Tibial nerve (tissue), 4 donors: ENCODE results near the gene GALNT13. TPM values are rescaled to one million over a fixed set of nuclear protein-coding genes. Genes with fewer than 3 reads are reported as not detected.

ENCODE experiments used
- DNase-seq, 2 donors: peaks; one replicate each; pipeline ENCODE4 v3.0.0-alpha.2; 2019; ENCODE audit warnings: low spot score in 2 of 2
- H3K27ac ChIP-seq, 4 donors: fragments of 200-600 bp; sonication (generic) in 3 of 4; one replicate each; pipeline ENCODE4 v1.5.1; 2017 to 2019; ENCODE audit warnings: mild to moderate bottlenecking in 1 of 4
- H3K27me3 ChIP-seq, 2 donors: fragments of 200-600 bp; sonication (generic) in 1 of 2; one replicate each; pipeline versions ENCODE4 v1.5.1 to v1.6.0; 2017 to 2019
- H3K36me3 ChIP-seq, 3 donors: fragments of 200-600 bp; sonication (generic); one replicate each; pipeline ENCODE4 v1.5.1; 2018 to 2019
- H3K4me1 ChIP-seq, 4 donors: fragments of 200-600 bp; sonication (generic) in 3 of 4; one replicate each; pipeline ENCODE4 v1.5.1; 2017 to 2019
- H3K4me3 ChIP-seq, 4 donors: fragments of 200-600 bp; sonication (generic) in 3 of 4; one replicate each; pipeline ENCODE4 v1.5.1; 2017 to 2019; ENCODE audit warnings: mild to moderate bottlenecking in 1 of 4, moderate library complexity in 1 of 4
- H3K9me3 ChIP-seq, 4 donors: fragments of 200-600 bp; sonication (generic) in 3 of 4; one replicate each; pipeline ENCODE4 v1.5.1; 2017 to 2019
- EP300 ChIP-seq, 2 donors: sonication (generic); formaldehyde crosslinking; IDR thresholded peaks; one replicate each; pipeline ENCODE4 v1.6.1; 2017; ENCODE audit warnings: antibody characterized with exemption in 2 of 2, mild to moderate bottlenecking in 1 of 2
- POLR2A ChIP-seq, 2 donors: fragments of 450-650 bp; IDR thresholded peaks; one replicate each; pipeline ENCODE4 v1.6.1; 2017; ENCODE audit warnings: antibody characterized with exemption in 2 of 2, mild to moderate bottlenecking in 2 of 2, moderate library complexity in 2 of 2
- whole genome bisulfite sequencing, 2 donors: methylation state at CpG; one replicate each; pipeline ENCODE4 v1.1.5; 2018; 5-methylcytosine and 5-hydroxymethylcytosine counted together
- total RNA-seq, 4 donors: library from RNA; depleted of rRNA; stranded (reverse); fragments of >200 nt; gene quantifications; one replicate each; pipeline ENCODE4 v1.1.0, GENCODE V29; 2016
- TF ChIP-seq, protein P1 (sequence below), 5 experiments: fragments of 200-600 bp in 3 of 5; fragments of 450-650 bp in 2 of 5; sonication (generic) in 3 of 5; IDR thresholded peaks; one replicate each; pipeline ENCODE4 v1.5.1; 2016 to 2019; ENCODE audit warnings: antibody characterized with exemption in 5 of 5, mild to moderate bottlenecking in 3 of 5, moderate library complexity in 2 of 5

Gene GALNT13
- total RNA-seq, 4 donors from 2014 or later, result under 0.01 to 3.1 (median 1.3) TPM; not detected in 1

DNA sequence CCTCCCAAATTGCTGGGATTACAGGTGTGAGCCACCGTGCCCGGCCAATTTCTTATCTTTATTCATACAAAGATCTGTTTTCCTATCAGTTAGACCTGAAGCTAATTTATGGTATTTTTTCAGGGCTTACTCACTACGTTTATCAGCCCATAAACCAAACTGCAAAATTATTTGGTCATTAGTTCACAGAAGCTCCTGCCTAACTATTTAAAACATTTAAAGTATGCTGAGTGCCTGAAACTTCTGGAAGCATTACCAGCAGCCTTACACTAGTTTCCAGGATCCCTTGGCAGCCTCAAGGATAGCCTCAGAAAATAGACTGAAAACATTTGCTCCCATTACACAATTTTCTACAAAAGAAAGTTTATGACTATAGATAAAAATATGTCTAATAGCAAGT, 68.8 kb downstream of the GALNT13 start:
- no peak overlapping the region for H3K4me3 ChIP-seq
- H3K4me1 ChIP-seq, result no peaks in the 10 kb centered on the region
- no peak for TF ChIP-seq POLR2A (IDR thresholded peaks at IDR 0.05)
- TF ChIP-seq EP300 (IDR thresholded peaks at IDR 0.05), result no peak
- TF ChIP-seq, protein P1, sequence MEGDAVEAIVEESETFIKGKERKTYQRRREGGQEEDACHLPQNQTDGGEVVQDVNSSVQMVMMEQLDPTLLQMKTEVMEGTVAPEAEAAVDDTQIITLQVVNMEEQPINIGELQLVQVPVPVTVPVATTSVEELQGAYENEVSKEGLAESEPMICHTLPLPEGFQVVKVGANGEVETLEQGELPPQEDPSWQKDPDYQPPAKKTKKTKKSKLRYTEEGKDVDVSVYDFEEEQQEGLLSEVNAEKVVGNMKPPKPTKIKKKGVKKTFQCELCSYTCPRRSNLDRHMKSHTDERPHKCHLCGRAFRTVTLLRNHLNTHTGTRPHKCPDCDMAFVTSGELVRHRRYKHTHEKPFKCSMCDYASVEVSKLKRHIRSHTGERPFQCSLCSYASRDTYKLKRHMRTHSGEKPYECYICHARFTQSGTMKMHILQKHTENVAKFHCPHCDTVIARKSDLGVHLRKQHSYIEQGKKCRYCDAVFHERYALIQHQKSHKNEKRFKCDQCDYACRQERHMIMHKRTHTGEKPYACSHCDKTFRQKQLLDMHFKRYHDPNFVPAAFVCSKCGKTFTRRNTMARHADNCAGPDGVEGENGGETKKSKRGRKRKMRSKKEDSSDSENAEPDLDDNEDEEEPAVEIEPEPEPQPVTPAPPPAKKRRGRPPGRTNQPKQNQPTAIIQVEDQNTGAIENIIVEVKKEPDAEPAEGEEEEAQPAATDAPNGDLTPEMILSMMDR (IDR thresholded peaks at IDR 0.05), result no peak
- WGBS, 2 donors, result 56 to 70% methylated on average over 3 of the region's 3 CpGs
- DNase-seq, result no peak
- no peaks in the 10 kb centered on the region for H3K9me3 ChIP-seq
- H3K36me3 ChIP-seq, result no peaks in the 10 kb centered on the region
- H3K27me3 ChIP-seq, result no peaks in the 10 kb centered on the region
- H3K27ac ChIP-seq, result no peak overlapping the region

DNA sequence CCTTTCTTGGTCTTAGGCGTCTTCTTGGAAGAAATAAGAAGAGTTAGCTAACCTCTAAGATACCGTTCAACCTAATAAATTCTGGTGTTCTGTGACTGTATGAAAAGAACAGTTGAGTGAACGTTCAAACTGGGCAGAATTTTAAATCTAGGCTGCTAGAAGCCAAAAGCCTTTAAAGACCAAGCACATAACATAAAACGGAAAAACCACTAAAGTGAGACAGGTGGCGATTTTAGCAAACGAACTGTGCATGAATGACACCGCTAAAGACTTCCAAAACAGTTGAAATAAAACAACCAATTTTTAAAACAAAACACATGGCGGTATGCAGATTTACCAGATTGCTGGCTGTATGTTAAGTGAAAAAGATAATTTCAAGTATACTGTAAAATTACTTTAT, 73.1 kb downstream of the GALNT13 start:
- H3K27ac ChIP-seq, result no peak overlapping the region
- no peak for DNase-seq
- no peaks in the 10 kb centered on the region for H3K36me3 ChIP-seq
- H3K9me3 ChIP-seq, result no peaks in the 10 kb centered on the region
- H3K4me1 ChIP-seq, result no peaks in the 10 kb centered on the region
- 87 to 88% methylated on average over 8 of the region's 8 CpGs for whole genome bisulfite sequencing, 2 donors
- TF ChIP-seq, protein P1 (IDR thresholded peaks at IDR 0.05), result no peak
- TF ChIP-seq POLR2A (IDR thresholded peaks at IDR 0.05) (no peak), EP300 (IDR thresholded peaks at IDR 0.05) (no peak)
- H3K27me3 ChIP-seq, result no peaks in the 10 kb centered on the region
- H3K4me3 ChIP-seq, result no peak overlapping the region

DNA sequence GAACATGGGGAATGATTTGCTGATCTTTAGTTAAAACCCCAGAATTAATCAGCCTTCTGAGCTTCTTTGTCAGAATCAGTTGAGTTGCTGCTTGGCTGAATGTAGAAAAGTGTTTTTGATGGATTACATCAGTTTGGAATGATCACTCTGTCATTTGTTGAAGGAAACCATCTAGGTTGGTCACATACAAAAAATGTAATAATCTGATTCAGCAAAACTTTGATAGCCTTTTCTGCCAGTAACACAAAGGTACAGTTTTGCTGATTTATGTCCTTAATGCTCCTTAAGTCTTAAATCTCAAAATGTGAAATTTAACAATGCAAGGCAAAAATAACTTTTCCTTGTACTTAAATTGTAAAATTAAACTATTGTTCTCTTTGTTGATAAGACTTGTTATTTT, 74.3 kb downstream of the GALNT13 start:
- no peaks in the 10 kb centered on the region for H3K9me3 ChIP-seq
- no peak for TF ChIP-seq EP300 (IDR thresholded peaks at IDR 0.05)
- TF ChIP-seq POLR2A (IDR thresholded peaks at IDR 0.05), result no peak
- TF ChIP-seq, protein P1 (IDR thresholded peaks at IDR 0.05), result no peak
- no peak for DNase-seq

DNA sequence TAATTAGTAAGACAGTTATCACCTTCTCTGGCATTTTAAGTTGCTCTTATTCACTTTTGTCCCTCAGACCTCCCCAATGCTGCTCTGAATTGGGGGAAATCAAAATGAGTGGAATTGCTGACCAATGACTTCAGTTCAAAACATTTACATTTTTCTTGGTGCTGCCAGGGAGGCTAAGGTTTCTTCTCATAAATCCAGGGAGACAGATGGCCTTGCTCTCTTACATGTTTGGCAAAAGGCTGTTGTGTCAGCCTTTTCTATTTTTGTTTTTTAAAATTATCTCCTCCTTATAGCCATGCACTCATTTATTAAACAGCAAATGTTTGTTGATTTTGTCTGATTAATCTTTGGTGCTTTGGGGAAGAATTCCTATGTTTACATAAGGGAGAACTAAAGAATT, 82.0 kb downstream of the GALNT13 start:
- Histone ChIP-seq H3K4me1 (no peaks in the 10 kb centered on the region), H3K4me3 (no peak overlapping the region), H3K36me3 (no peaks in the 10 kb centered on the region), H3K27me3 (no peaks in the 10 kb centered on the region), H3K9me3 (no peaks in the 10 kb centered on the region), H3K27ac (no peak overlapping the region)
- no peak for TF ChIP-seq EP300 (IDR thresholded peaks at IDR 0.05)
- TF ChIP-seq, protein P1 (IDR thresholded peaks at IDR 0.05), result no peak
- TF ChIP-seq POLR2A (IDR thresholded peaks at IDR 0.05), result no peak
- DNase-seq, result no peak

More for the DNA sequence above, 74.3 kb downstream of the GALNT13 start:
- no peaks in the 10 kb centered on the region for H3K27me3 ChIP-seq
- no peaks in the 10 kb centered on the region for H3K36me3 ChIP-seq
- no peak overlapping the region for H3K27ac ChIP-seq
- H3K4me3 ChIP-seq, result no peak overlapping the region
- H3K4me1 ChIP-seq, result no peaks in the 10 kb centered on the region

DNA sequence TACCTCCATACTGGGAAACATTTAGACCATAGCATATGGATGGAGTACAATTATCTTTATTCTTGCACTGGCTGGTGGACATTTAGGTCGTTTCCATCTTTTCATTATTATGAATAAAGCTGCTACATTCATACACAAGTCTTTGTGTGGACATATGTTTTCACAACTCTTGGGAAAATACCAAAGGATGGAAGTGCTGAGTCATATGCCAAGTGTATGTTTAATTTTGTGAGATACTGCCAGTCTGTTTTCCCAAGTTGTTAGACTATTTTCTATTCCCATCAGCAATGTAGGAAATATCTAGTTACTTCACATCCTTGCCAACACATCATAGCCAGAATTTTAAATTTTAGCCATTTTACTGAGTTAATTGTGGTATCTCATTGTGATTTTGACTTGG, 91.5 kb downstream of the GALNT13 start:
- Histone ChIP-seq H3K4me3 (no peak overlapping the region), H3K9me3 (no peaks in the 10 kb centered on the region), H3K27me3 (no peaks in the 10 kb centered on the region), H3K4me1 (no peaks in the 10 kb centered on the region), H3K27ac (no peak overlapping the region), H3K36me3 (no peaks in the 10 kb centered on the region)
- no peak for DNase-seq
- TF ChIP-seq POLR2A (IDR thresholded peaks at IDR 0.05) (no peak), EP300 (IDR thresholded peaks at IDR 0.05) (no peak)
- 39 to 54% methylated on average over 1 of the region's 1 CpG for WGBS, 2 donors
